NCI-H2227 (cell line): Measurements from ENCODE around the gene SPAG16.
"Not testable (repeated sequence)": the region's sequence is repeated elsewhere in the genome, so short reads cannot be mapped to it uniquely, and the experiment has no call there.

Experiments
- DNase-seq: peaks from one replicate; lab custom pipeline; 2025; ENCODE audit not compliant: unreplicated experiment; lab: John Stamatoyannopoulos, UW

Gene SPAG16

GRCh38 chr2:214062279-214062678 lies 778.0 kb downstream of the SPAG16 start:
- DNase-seq: not testable (repeated sequence)

- DNase-seq: no peak
These were observed 780.2 kb downstream of the SPAG16 start for GRCh38 chr2:214064471-214064870.

GRCh38 chr2:214066862-214067261 lies 782.6 kb downstream of the SPAG16 start:
- no peak for DNase-seq

DNA sequence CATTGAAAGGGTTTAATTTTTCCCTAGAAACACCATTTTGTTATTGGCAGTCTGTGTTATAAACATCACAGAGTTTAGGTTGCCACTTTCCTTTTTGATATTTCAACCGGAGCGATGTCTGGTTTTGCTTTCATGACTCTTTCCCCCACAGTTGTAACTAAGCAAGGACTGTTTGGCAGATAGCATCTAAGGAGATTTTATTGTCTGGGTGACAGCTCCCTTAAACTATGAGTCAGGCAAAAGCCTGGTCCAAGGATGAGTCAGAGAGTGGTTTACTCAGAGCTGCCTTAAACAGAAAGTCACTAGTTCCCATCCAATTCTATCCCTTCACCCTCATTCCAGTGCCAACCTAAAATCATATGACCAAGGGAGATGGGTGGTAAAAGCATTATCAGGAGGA lies 785.0 kb downstream of the SPAG16 start:
- DNase-seq: no peak

DNA sequence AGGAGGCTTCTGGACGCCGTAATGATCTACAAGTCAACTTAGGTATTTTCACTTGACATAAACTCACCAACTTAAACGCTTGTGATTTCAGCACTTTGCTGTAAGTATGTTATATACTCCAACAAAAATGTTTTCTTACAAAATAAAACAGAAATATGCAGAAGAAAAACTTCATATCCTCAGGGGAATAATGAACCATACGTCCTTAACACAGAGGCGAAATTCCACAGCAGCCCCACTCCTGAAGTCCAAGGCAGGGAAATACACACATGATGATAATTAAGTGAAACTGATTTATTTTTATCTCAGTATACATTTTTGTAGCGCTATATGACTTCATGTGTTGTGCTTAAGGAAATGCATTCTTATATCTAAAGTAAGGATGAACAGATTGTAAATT lies 791.2 kb downstream of the SPAG16 start:
- DNase-seq: no peak

DNA sequence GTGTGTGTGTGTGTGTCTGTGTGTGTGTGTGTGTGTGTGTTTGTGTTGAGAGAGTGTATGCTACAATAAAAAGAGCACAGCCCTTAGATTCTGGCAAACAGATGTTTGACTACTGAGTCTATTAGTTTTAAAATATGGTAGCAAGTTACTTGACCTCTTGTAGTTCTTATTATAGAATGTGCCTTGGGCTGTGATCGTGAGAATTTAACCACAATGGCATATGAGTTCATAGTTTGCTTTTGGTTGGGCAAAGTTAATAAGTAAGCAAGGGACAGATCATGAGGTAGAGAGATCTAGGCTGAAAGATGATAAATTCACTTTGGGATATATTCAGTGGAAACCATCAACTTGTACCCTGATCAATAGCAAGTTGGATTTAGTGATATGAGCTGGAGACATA lies 792.3 kb downstream of the SPAG16 start:
- DNase-seq: no peak

GRCh38 chr2:214077727-214078126 lies 793.5 kb downstream of the SPAG16 start:
- no peak for DNase-seq

DNA sequence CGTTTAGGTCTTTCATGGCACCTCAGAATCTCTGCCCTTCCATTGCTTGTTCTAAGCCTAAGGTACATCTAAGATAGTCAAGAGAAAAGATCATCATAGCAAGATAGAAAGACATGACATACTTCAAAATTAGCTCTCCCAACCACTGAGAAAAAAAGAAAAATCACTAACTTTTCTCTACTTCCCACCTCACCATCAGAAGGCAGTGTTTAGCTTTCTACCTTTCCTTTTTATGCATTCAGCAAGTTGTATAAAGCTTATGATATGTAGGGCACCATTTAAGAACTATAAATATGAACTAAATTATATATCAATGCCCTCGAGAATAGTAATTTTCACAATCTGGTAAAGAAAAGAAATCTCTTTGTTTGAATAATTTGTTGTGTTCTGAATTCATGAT lies 794.8 kb downstream of the SPAG16 start:
- no peak for DNase-seq

DNA sequence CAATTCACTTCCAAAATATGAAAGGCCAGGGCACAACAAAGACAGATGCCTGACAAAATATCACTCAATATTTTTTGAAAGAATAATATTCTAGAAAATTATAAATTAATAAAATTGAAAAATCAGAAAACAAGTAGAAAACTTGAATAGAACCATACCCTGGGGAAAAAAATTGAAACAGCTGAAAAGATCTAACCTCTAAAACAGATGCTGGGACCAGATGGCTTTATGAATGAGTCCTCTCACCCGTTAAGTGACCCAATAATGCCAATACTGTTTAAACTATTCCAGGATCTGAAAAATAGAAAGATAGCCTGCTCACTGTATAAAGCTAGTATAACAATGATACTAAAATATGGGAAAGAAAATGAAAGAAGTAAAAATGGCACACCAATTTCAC lies 804.3 kb downstream of the SPAG16 start:
- no peak for DNase-seq

DNA sequence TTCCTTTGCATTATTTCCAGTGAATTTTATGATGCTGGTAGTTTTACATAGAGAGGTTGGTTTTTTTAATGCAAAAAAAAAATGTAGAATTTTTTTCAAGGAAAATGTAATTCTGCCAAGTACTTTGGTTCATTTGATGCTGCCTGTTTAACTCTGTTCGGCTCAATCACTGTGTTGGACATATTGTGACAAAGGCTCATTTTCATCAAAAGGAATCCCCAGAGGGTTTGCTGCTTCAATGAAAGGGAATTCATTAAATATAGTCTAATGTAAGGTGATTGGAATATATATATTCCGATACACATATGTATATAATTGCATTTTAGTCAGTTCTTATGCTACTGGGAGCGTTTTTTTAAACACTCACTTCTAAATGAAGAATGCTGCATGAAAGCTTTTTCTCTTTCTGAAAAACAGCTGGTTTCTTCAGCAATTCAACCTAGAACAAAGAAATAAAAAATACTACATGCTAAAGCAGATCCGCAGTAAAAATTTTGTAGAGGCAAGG lies 812.0 kb downstream of the SPAG16 start:
- DNase-seq: no peak

- DNase-seq: no peak
These were observed 814.5 kb downstream of the SPAG16 start for GRCh38 chr2:214098811-214099210.

DNA sequence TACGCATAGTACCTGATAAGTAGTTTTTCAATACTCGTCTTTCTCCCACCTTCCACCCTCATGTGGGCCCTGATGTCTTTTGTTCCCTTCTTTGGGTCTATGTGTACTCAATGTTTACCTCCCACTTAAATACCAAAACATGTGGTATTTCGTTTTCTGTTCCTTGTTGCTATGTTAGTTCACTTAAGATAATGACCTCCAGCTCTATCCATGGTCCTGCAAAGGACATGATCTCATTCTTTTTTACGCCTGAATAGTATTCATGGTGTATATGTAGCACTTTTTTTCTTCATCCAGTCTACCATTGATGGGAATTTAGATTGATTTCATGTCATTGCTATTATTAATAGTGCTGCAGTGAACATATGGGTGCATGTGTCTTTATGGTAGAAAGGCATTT lies 816.2 kb downstream of the SPAG16 start:
- DNase-seq: no peak

GRCh38 chr2:214103276-214104001 lies 819.2 kb downstream of the SPAG16 start:
- no peak for DNase-seq

GRCh38 chr2:214104219-214104618 lies 820.0 kb downstream of the SPAG16 start:
- no peak for DNase-seq

- no peak for DNase-seq
These were observed 820.7 kb downstream of the SPAG16 start for GRCh38 chr2:214104967-214105366.

GRCh38 chr2:214107726-214108125 lies 823.5 kb downstream of the SPAG16 start:
- DNase-seq: no peak

- DNase-seq: no peak
These were observed 824.3 kb downstream of the SPAG16 start for GRCh38 chr2:214108598-214108997.

- DNase-seq: no peak
These were observed 832.8 kb downstream of the SPAG16 start for GRCh38 chr2:214117054-214117453.

DNA sequence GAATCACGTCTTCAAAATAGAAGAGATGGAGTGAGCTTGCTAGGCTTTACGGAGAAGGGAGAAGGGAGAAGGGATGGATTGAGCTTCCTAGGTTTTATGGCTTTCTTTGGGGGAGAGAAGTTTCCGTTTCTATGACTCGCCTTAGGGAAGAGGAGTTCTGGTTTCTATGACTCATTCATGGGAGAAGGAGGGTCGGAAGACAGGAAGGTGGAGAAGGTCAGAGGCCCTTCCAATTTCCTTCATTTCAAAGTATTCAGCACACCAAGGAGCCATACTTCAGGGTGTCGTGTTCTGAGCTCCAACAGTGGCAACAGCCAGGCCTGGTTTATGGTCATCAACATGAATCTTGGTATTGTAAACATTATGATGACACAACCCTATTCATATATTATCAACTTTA lies 841.9 kb downstream of the SPAG16 start:
- DNase-seq: no peak

GRCh38 chr2:214127170-214127569 lies 842.9 kb downstream of the SPAG16 start:
- DNase-seq: no peak

DNA sequence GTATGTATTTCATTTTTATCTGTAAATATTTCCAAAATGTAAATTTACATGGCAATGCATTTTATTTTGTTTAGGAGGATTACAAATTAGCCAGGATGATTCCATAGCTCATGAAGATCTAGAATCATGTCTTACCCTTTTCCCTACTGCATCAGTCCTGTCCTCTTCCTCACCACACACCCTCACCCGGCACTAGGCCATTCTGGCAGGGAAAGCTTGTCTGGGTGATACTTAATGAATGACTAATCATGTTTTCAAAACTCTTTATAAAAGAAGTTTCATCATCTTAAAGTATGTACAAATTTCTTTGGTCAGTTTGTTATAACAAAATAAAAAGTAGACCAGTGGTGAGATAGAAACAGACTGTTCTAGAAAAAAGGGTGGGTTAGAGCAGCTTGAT lies 843.3 kb downstream of the SPAG16 start:
- DNase-seq: no peak

DNA sequence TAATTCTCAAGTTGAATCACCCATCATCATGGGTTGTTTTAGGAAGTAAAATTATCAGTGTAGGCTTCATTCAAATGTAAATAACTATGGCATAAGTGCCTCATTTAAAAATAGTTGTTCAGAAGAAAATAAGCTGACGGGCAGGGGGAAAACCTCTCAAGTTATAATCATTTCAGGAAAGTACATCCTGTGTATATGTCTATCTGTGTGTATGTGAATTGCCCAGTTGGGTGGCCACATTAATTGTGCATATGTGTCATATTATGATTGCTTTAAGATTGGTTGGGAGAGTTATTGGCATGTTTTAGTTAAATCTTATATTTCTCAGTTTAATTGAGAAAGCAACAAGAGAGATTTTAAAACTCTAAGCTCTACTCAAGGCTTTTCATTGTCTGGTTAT lies 843.8 kb downstream of the SPAG16 start:
- no peak for DNase-seq

DNA sequence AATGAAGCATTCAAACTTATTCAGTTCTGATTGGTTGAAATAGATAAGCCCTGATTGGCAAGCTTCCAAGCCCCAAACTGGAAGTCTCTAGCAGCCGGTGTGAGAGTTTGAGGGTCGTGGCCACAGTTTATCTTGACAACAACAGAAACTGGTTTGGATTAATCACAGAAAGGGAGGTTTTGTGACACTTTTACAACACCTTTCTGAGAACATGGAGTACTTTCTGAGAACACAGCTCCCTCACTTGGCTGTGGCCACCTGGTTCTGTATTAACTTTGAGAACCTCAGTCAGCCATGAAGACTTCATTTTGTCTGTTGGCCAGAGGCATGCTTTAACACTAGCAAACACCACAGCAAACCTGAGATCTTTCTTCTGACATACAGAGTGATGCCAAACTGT lies 845.9 kb downstream of the SPAG16 start:
- DNase-seq: no peak
